ENCODE results near the gene ALLC.

ALLC gene

DNA sequence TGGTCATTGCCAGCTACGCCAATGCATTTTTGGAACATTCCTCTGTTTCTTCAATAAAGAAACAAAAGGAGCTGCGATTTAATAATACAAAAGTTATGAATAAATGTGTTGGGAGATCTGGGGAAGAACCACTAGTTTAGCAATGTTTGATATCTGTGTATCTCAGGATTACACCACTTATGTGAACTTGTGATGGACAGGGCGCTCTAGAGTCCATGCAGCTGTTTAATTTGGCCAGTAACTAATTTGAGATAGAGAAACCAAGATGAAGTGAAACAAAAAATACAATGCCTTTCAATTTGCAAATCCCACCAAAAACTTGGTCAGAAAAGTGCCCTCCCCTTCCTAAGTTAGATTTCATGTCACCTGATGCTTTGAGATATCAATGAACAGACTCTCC, 38.5 kb downstream of the ALLC start:
- no peaks in the 10 kb centered on the region for H3K9me3 ChIP-seq (ENCODE audit: control insufficient read depth in 2 of 2, low read length in 2 of 2)
- H3K4me3 ChIP-seq (ENCODE audit: low read length in 2 of 2) = no peak overlapping the region
- H3K27ac ChIP-seq (ENCODE audit: low read depth in 2 of 2, low read length in 2 of 2) = no peak overlapping the region
- H3K4me1 ChIP-seq (ENCODE audit: control insufficient read depth in 2 of 2, insufficient read depth in 2 of 2, low read length in 2 of 2) = no peaks in the 10 kb centered on the region
- no peaks in the 10 kb centered on the region for H3K27me3 ChIP-seq (ENCODE audit: control insufficient read depth in 2 of 2, insufficient read depth in 2 of 2, low read length in 2 of 2)
- no peaks in the 10 kb centered on the region for H3K36me3 ChIP-seq (ENCODE audit: control insufficient read depth in 2 of 2, insufficient read depth in 2 of 2, low read length in 2 of 2)
- H3K9ac ChIP-seq (ENCODE audit: low read depth in 1 of 2, low read length in 2 of 2) = no peak overlapping the region

DNA sequence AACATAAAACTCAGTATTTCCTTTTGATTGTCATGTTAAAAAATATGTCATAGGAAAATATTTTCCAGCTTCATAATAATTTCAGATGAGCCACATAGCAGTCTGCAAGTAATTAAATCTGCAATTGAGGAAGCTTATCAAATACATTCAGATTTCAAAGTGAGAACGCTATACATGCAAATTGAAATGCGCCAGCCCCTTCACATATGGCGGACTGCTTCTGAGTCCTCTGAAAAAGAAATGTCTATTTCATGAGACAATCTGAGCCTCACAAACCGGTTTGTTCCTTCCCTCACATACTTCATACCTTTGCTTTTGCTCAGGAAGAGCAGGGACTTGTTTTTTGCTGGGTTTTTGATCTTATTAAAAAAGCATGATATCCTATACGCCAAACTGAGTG, 43.1 kb downstream of the ALLC start:
- H3K4me1 ChIP-seq (ENCODE audit: control insufficient read depth in 2 of 2, insufficient read depth in 2 of 2, low read length in 2 of 2) = no peaks in the 10 kb centered on the region
- no peak overlapping the region for H3K4me3 ChIP-seq (ENCODE audit: low read length in 2 of 2)
- no peaks in the 10 kb centered on the region for H3K27me3 ChIP-seq (ENCODE audit: control insufficient read depth in 2 of 2, insufficient read depth in 2 of 2, low read length in 2 of 2)
- H3K9ac ChIP-seq (ENCODE audit: low read depth in 1 of 2, low read length in 2 of 2) = no peak overlapping the region
- H3K36me3 ChIP-seq (ENCODE audit: control insufficient read depth in 2 of 2, insufficient read depth in 2 of 2, low read length in 2 of 2) = no peaks in the 10 kb centered on the region
- no peak overlapping the region for H3K27ac ChIP-seq (ENCODE audit: low read depth in 2 of 2, low read length in 2 of 2)
- H3K9me3 ChIP-seq (ENCODE audit: control insufficient read depth in 2 of 2, low read length in 2 of 2) = no peaks in the 10 kb centered on the region

DNA sequence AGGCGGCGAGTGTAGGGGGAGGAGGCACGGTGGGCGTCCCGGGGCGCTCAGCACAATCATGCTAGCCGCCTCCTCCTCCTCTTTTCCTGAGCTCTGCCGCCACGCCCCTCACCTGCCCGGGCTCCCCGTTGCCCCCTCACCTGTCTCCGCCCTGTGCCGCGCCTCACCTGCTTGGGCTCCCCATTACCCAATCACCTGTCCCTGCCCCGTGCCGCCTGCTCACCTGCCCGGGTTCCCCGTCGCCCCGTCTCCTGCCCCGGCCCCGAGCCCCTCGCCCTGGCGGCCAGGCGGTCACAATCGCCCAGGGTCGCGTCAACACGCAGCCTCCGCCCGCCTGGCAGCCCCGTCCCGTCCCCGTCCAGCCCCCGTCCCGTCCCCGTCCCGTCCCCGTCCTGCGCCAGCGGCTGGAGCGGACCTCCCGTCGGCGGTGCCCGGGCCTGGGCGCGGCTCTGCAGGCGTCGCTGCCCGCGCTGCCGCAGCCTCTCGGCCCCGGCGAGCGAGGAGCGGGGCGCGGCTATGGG, 45.3 kb downstream of the ALLC start, which contains the start of gene DCDC2C:
Gene DCDC2C, plus strand, starts transcription at position 340 of the 521 bp plus-strand sequence. Its CDS starts 177 bp downstream, at position 517.
- Histone ChIP-seq H3K4me3 (ENCODE audit: low read length in 2 of 2) (no peak within 1 kb of the TSS), H3K27me3 (ENCODE audit: control insufficient read depth in 2 of 2, insufficient read depth in 2 of 2, low read length in 2 of 2) (no peaks in the 10 kb centered on the region)

DNA sequence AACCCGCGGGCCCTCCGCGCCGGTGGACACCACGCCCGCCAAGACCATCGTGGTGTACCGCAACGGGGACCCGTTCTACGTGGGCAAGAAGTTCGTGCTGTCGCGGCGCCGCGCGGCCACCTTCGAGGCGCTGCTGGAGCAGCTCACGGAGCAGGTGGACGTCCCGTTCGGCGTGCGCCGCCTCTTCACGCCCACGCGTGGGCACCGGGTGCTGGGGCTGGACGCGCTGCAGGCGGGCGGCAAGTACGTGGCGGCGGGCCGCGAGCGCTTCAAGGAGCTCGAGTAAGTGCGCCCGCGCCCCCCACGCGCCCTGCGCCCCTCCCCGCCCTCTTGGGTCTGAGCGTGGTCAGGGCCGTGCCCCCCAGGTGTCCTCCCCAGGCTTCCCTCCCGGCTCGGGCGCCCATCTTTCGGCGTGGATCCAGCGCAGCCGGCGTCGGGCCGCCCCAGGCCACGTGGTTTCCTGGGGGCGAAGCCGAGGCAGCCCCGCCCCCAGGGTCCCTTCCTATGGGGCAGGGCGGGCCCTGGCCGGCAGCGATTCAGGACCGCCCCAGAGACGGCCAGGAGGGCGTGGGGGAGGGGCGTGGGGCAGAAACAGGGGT, 45.9 kb downstream of the ALLC start:
- Histone ChIP-seq H3K4me3 (ENCODE audit: low read length in 2 of 2) (no peak overlapping the region), H3K9me3 (ENCODE audit: control insufficient read depth in 2 of 2, low read length in 2 of 2) (no peaks in the 10 kb centered on the region), H3K4me1 (ENCODE audit: control insufficient read depth in 2 of 2, insufficient read depth in 2 of 2, low read length in 2 of 2) (no peaks in the 10 kb centered on the region), H3K27me3 (ENCODE audit: control insufficient read depth in 2 of 2, insufficient read depth in 2 of 2, low read length in 2 of 2) (no peaks in the 10 kb centered on the region), H3K27ac (ENCODE audit: low read depth in 2 of 2, low read length in 2 of 2) (no peak overlapping the region), H3K36me3 (ENCODE audit: control insufficient read depth in 2 of 2, insufficient read depth in 2 of 2, low read length in 2 of 2) (no peaks in the 10 kb centered on the region), H3K9ac (ENCODE audit: low read depth in 1 of 2, low read length in 2 of 2) (no peak overlapping the region)

More for the DNA sequence above, 45.3 kb downstream of the ALLC start, which contains the start of gene DCDC2C:
- Histone ChIP-seq H3K36me3 (ENCODE audit: control insufficient read depth in 2 of 2, insufficient read depth in 2 of 2, low read length in 2 of 2) (no peaks in the 10 kb centered on the region), H3K9me3 (ENCODE audit: control insufficient read depth in 2 of 2, low read length in 2 of 2) (no peaks in the 10 kb centered on the region), H3K9ac (ENCODE audit: low read depth in 1 of 2, low read length in 2 of 2) (no peak within 1 kb of the TSS), H3K4me1 (ENCODE audit: control insufficient read depth in 2 of 2, insufficient read depth in 2 of 2, low read length in 2 of 2) (no peaks in the 10 kb centered on the region), H3K27ac (ENCODE audit: low read depth in 2 of 2, low read length in 2 of 2) (no peak within 1 kb of the TSS)

DNA sequence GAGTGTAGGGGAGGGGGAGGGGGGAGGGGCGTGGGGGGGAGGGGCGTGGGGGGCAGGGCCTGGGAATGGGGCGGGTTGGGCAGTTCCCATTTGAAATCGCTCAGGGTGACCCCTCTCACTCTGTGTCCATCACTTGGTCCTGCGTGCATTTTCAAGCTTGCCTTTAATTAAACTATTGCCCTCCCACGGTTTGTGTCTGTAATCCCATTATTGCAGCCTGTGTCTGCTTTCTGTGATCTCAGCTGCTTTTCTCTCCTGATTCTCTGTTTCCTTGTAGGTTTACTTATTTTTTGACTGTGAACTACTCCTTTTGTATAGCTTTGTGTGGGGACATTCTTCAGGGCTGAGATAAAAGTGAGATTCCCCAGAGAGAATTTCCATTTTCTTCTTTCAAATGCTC, 46.7 kb downstream of the ALLC start:
- Histone ChIP-seq H3K27ac (ENCODE audit: low read depth in 2 of 2, low read length in 2 of 2) (no peak overlapping the region), H3K4me3 (ENCODE audit: low read length in 2 of 2) (no peak overlapping the region), H3K9me3 (ENCODE audit: control insufficient read depth in 2 of 2, low read length in 2 of 2) (no peaks in the 10 kb centered on the region), H3K4me1 (ENCODE audit: control insufficient read depth in 2 of 2, insufficient read depth in 2 of 2, low read length in 2 of 2) (no peaks in the 10 kb centered on the region), H3K36me3 (ENCODE audit: control insufficient read depth in 2 of 2, insufficient read depth in 2 of 2, low read length in 2 of 2) (no peaks in the 10 kb centered on the region), H3K9ac (ENCODE audit: low read depth in 1 of 2, low read length in 2 of 2) (no peak overlapping the region), H3K27me3 (ENCODE audit: control insufficient read depth in 2 of 2, insufficient read depth in 2 of 2, low read length in 2 of 2) (no peaks in the 10 kb centered on the region)

DNA sequence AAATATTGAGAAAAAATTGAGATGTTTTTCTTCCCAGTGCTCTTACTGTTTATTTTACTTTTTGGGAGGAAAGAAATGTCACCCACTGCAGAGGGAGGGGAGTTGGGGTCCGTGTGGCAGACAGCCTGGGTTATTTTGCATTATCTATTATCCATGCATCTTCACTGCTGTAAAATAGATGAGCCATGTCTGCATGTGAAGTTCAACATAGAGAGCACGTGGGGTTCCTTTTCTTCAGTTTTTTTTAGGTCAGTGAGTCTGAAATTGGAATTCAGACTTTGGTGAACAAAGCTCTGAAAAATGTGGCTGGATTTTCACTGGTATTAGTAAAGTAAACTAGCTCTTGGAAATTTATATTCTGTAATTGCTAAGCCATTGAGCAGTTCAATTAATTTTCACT, 47.8 kb downstream of the ALLC start:
- Histone ChIP-seq H3K9ac (ENCODE audit: low read depth in 1 of 2, low read length in 2 of 2) (no peak overlapping the region), H3K27ac (ENCODE audit: low read depth in 2 of 2, low read length in 2 of 2) (no peak overlapping the region), H3K4me1 (ENCODE audit: control insufficient read depth in 2 of 2, insufficient read depth in 2 of 2, low read length in 2 of 2) (no peaks in the 10 kb centered on the region), H3K27me3 (ENCODE audit: control insufficient read depth in 2 of 2, insufficient read depth in 2 of 2, low read length in 2 of 2) (no peaks in the 10 kb centered on the region), H3K9me3 (ENCODE audit: control insufficient read depth in 2 of 2, low read length in 2 of 2) (no peaks in the 10 kb centered on the region), H3K36me3 (ENCODE audit: control insufficient read depth in 2 of 2, insufficient read depth in 2 of 2, low read length in 2 of 2) (no peaks in the 10 kb centered on the region), H3K4me3 (ENCODE audit: low read length in 2 of 2) (no peak overlapping the region)

DNA sequence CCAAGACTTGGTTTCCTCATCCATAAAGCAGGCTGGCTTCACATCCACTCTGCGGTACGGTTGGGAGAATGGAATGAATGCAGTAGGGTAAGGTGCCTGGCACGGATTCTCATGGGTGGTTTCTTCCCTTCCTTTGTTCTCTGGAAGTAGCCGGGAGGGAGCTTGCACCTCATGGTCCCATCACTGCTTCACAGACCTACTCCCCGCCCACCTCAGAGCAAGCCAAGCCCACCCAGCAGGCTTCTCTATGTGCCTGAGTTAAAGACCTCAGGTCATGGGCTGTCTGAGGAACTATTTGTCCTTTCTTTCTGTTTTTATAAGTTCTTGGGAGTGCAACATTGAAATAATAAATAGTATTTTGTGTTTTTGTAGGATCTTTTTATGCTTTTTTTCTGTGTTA, 48.9 kb downstream of the ALLC start:
- H3K27ac ChIP-seq (ENCODE audit: low read depth in 2 of 2, low read length in 2 of 2) = no peak overlapping the region
- H3K4me3 ChIP-seq (ENCODE audit: low read length in 2 of 2) = no peak overlapping the region
- no peak overlapping the region for H3K9ac ChIP-seq (ENCODE audit: low read depth in 1 of 2, low read length in 2 of 2)
- no peaks in the 10 kb centered on the region for H3K9me3 ChIP-seq (ENCODE audit: control insufficient read depth in 2 of 2, low read length in 2 of 2)
- no peaks in the 10 kb centered on the region for H3K27me3 ChIP-seq (ENCODE audit: control insufficient read depth in 2 of 2, insufficient read depth in 2 of 2, low read length in 2 of 2)
- no peaks in the 10 kb centered on the region for H3K36me3 ChIP-seq (ENCODE audit: control insufficient read depth in 2 of 2, insufficient read depth in 2 of 2, low read length in 2 of 2)
- no peaks in the 10 kb centered on the region for H3K4me1 ChIP-seq (ENCODE audit: control insufficient read depth in 2 of 2, insufficient read depth in 2 of 2, low read length in 2 of 2)

DNA sequence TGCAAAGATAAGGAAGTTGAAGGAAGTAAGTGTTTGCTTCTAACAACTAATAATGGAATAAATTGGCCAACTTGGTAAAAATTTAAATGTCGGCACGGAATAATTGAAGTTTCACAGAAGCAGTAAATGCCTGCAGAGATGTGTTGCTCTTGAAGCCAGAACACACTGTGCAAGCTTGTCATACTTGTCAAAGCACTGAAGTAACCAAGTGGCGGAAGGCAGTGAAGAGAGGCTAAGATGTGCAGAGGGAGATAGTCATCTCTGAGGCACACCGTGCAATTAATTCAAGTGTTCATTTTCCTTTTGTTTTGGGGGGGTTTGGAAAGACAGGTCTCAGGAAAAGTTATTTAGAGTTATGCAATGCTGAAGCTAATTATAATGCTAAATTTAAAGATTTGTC, 50.6 kb downstream of the ALLC start:
- no peaks in the 10 kb centered on the region for H3K27me3 ChIP-seq (ENCODE audit: control insufficient read depth in 2 of 2, insufficient read depth in 2 of 2, low read length in 2 of 2)
- no peaks in the 10 kb centered on the region for H3K36me3 ChIP-seq (ENCODE audit: control insufficient read depth in 2 of 2, insufficient read depth in 2 of 2, low read length in 2 of 2)
- no peak overlapping the region for H3K9ac ChIP-seq (ENCODE audit: low read depth in 1 of 2, low read length in 2 of 2)
- H3K9me3 ChIP-seq (ENCODE audit: control insufficient read depth in 2 of 2, low read length in 2 of 2) = no peaks in the 10 kb centered on the region
- no peak overlapping the region for H3K4me3 ChIP-seq (ENCODE audit: low read length in 2 of 2)
- H3K27ac ChIP-seq (ENCODE audit: low read depth in 2 of 2, low read length in 2 of 2) = no peak overlapping the region
- H3K4me1 ChIP-seq (ENCODE audit: control insufficient read depth in 2 of 2, insufficient read depth in 2 of 2, low read length in 2 of 2) = no peaks in the 10 kb centered on the region

DNA sequence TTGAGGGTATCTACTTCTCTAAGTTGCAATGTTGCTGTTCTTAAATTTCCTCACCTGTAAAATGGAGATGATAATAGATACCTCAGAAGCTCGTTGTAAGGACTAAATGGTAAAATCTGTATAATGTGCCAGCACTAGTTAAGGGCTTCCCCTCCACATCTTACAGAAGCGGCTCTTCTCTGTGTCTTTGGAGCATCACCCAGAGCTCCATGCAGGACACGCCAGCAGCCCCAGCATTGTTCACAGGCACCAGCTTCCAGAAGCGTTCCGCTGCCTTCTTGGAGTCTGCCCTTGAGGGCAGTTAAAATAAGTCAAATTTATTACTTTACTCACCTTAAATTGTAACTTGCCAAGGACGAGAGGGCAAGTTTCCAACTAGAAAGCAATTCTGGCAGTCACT, 51.2 kb downstream of the ALLC start:
- Histone ChIP-seq H3K4me3 (ENCODE audit: low read length in 2 of 2) (no peak overlapping the region), H3K4me1 (ENCODE audit: control insufficient read depth in 2 of 2, insufficient read depth in 2 of 2, low read length in 2 of 2) (no peaks in the 10 kb centered on the region), H3K9ac (ENCODE audit: low read depth in 1 of 2, low read length in 2 of 2) (no peak overlapping the region), H3K36me3 (ENCODE audit: control insufficient read depth in 2 of 2, insufficient read depth in 2 of 2, low read length in 2 of 2) (no peaks in the 10 kb centered on the region), H3K27ac (ENCODE audit: low read depth in 2 of 2, low read length in 2 of 2) (no peak overlapping the region), H3K27me3 (ENCODE audit: control insufficient read depth in 2 of 2, insufficient read depth in 2 of 2, low read length in 2 of 2) (no peaks in the 10 kb centered on the region), H3K9me3 (ENCODE audit: control insufficient read depth in 2 of 2, low read length in 2 of 2) (no peaks in the 10 kb centered on the region)

DNA sequence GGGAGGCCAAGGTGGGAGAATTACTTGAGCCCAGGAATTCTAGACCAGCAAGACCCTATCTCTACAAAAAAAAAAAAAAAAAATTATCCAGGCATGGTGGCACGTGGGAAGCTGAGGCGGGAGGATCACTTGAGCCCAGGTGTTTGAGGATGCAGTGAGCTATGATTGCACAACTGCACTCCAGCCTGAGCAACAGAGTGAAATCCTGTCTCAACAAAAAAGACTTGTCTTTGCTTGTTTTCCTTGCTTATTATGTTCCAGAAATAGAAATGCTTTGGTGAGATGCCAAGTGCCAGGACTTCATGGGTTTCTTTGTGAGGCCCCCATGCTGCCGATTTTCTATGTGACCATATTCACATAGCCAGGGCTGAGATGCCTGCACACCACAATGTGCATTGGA, 54.4 kb downstream of the ALLC start:
- H3K4me1 ChIP-seq (ENCODE audit: control insufficient read depth in 2 of 2, insufficient read depth in 2 of 2, low read length in 2 of 2) = no peaks in the 10 kb centered on the region

More for the DNA sequence above, 54.4 kb downstream of the ALLC start:
- Histone ChIP-seq H3K4me3 (ENCODE audit: low read length in 2 of 2) (no peak overlapping the region), H3K36me3 (ENCODE audit: control insufficient read depth in 2 of 2, insufficient read depth in 2 of 2, low read length in 2 of 2) (no peaks in the 10 kb centered on the region), H3K27ac (ENCODE audit: low read depth in 2 of 2, low read length in 2 of 2) (no peak overlapping the region), H3K9ac (ENCODE audit: low read depth in 1 of 2, low read length in 2 of 2) (no peak overlapping the region), H3K9me3 (ENCODE audit: control insufficient read depth in 2 of 2, low read length in 2 of 2) (no peaks in the 10 kb centered on the region), H3K27me3 (ENCODE audit: control insufficient read depth in 2 of 2, insufficient read depth in 2 of 2, low read length in 2 of 2) (no peaks in the 10 kb centered on the region)

Data from mucosa of rectum (tissue), 2 donors.